H1 (cell line): ENCODE data around the gene ELMO3. TPM values are rescaled to one million over a fixed set of nuclear protein-coding genes. Genes with fewer than 3 reads are reported as not detected.

Experiments
- CTCF ChIA-PET: fragments of 300-600 bp; sonication (Branson Sonifier 250); formaldehyde crosslinking; loops from one replicate; lab custom pipeline; 2021; ENCODE audit not compliant: partially characterized antibody; lab: Charles Lee
- POLR2A ChIA-PET: fragments of 300-600 bp; sonication (Branson Sonifier 250); formaldehyde crosslinking; loops from one replicate; lab custom pipeline; 2021; ENCODE audit warnings: inconsistent platforms; ENCODE audit not compliant: partially characterized antibody; lab: Charles Lee
- DNase-seq, 2 experiments: peaks; one replicate each; pipeline versions ENCODE4 v3.0.0 to v3.0.0-alpha.2; 2010 to 2022; ENCODE audit warnings: low spot score in 2 of 2, low read depth in 1 of 2, mixed read lengths in 1 of 2
- FAIRE-seq: peaks from 2 replicates; lab custom pipeline; 2011; peaks lifted over from hg19 to GRCh38; lab: Jason Lieb, UNC
- H2AFZ ChIP-seq: 2 replicates; pipeline ENCODE4 v1.8.1; 2012; ENCODE audit warnings: low read length, inconsistent platforms
- H2AK5ac ChIP-seq: 2 replicates; pipeline ENCODE4 v1.6.1; 2013; ENCODE audit warnings: low read depth, low read length
- H2BK120ac ChIP-seq: replicated peaks from 2 replicates; pipeline ENCODE3; 2013; ENCODE audit warnings: low read depth, low read length, inconsistent platforms
- H2BK12ac ChIP-seq: 2 replicates; pipeline ENCODE4 v1.6.1; 2013; ENCODE audit warnings: low read depth, low read length
- H2BK15ac ChIP-seq: 2 replicates; pipeline ENCODE4 v1.6.1; 2013; ENCODE audit warnings: low read length
- H2BK20ac ChIP-seq: 2 replicates; pipeline ENCODE4 v1.6.1; 2013; ENCODE audit warnings: low read length
- H2BK5ac ChIP-seq: 2 replicates; pipeline ENCODE4 v1.6.1; 2013; ENCODE audit warnings: low read depth, low read length
- H3K14ac ChIP-seq: 2 replicates; pipeline ENCODE4 v1.6.1; 2013; ENCODE audit warnings: inconsistent platforms; ENCODE audit not compliant: insufficient read length
- H3K18ac ChIP-seq: 2 replicates; pipeline ENCODE4 v1.6.1; 2013; ENCODE audit warnings: low read length; ENCODE audit errors: extremely low read depth
- H3K23ac ChIP-seq: 2 replicates; pipeline ENCODE4 v1.6.1; 2013; ENCODE audit warnings: inconsistent platforms; ENCODE audit not compliant: insufficient read length
- H3K23me2 ChIP-seq: 2 replicates; pipeline ENCODE4 v1.6.1; 2013; ENCODE audit warnings: low read depth, low read length
- H3K27ac ChIP-seq: 2 replicates; pipeline ENCODE4 v1.6.1; 2011; ENCODE audit warnings: low read depth, low read length, inconsistent platforms
- H3K27me3 ChIP-seq, 4 experiments: replicated peaks in 1 of 4; 1 replicate in 1 of 4; 2 replicates in 3 of 4; pipeline versions ENCODE4 v1.6.1 to v1.8.1; 2011 to 2013; ENCODE audit warnings: low read length in 3 of 4, mild to moderate bottlenecking in 3 of 4, inconsistent platforms in 2 of 4, mixed read lengths in 2 of 4, moderate library complexity in 1 of 4; ENCODE audit not compliant: control insufficient read depth in 3 of 4, insufficient read depth in 3 of 4; ENCODE audit errors: extremely low read depth in 1 of 4
- H3K36me3 ChIP-seq, 4 experiments: 2 replicates each; pipeline versions ENCODE4 v1.6.1 to v1.8.1; 2011 to 2013; ENCODE audit warnings: mild to moderate bottlenecking in 4 of 4, low read length in 3 of 4, moderate library complexity in 2 of 4, control low read depth in 1 of 4, inconsistent platforms in 1 of 4; ENCODE audit not compliant: insufficient read depth in 4 of 4, control insufficient read depth in 2 of 4
- H3K4ac ChIP-seq: replicated peaks from 2 replicates; pipeline ENCODE3; 2013; ENCODE audit warnings: low read length, low read depth, mixed read lengths, inconsistent platforms; ENCODE audit not compliant: insufficient read length
- H3K4me1 ChIP-seq, 4 experiments: replicated peaks in 1 of 4; 1 replicate in 1 of 4; 2 replicates in 3 of 4; pipeline versions ENCODE4 v1.6.1 to v1.8.1; 2011 to 2013; ENCODE audit warnings: low read length in 3 of 4, inconsistent platforms in 2 of 4, mixed read lengths in 1 of 4; ENCODE audit not compliant: insufficient read depth in 4 of 4, control insufficient read depth in 3 of 4
- H3K4me2 ChIP-seq, 2 experiments: 2 replicates each; pipeline versions ENCODE4 v1.6.1 to v1.8.1; 2011 to 2013; ENCODE audit warnings: low read depth in 2 of 2, low read length in 2 of 2, control low read depth in 1 of 2, inconsistent platforms in 1 of 2, mild to moderate bottlenecking in 1 of 2; ENCODE audit not compliant: insufficient read depth in 1 of 2
- H3K4me3 ChIP-seq, 4 experiments: fragments of 200-600, 300-600 bp in 1 of 4; sonication (generic), shearing (Covaris generic), sonication (Bioruptor Twin) in 1 of 4; 2 replicates each; pipeline versions ENCODE4 v1.5.1 to v1.8.1; 2011 to 2016; ENCODE audit warnings: low read length in 4 of 4, low read depth in 3 of 4, control low read depth in 2 of 4, inconsistent platforms in 2 of 4, mild to moderate bottlenecking in 2 of 4, mixed read lengths in 1 of 4, moderate library complexity in 1 of 4; ENCODE audit not compliant: insufficient read depth in 2 of 4; ENCODE audit errors: extremely low read depth in 1 of 4
- H3K56ac ChIP-seq: replicated peaks from 2 replicates; pipeline ENCODE3; 2013; ENCODE audit warnings: low read depth, mild to moderate bottlenecking, mixed read lengths, low read length, inconsistent platforms; ENCODE audit not compliant: insufficient read length
- H3K79me1 ChIP-seq: 2 replicates; pipeline ENCODE4 v1.6.1; 2013; ENCODE audit warnings: low read depth, low read length, control low read depth
- H3K79me2 ChIP-seq, 2 experiments: 2 replicates each; pipeline versions ENCODE4 v1.6.1 to v1.8.1; 2012 to 2013; ENCODE audit warnings: low read length in 2 of 2, mild to moderate bottlenecking in 2 of 2, inconsistent platforms in 1 of 2; ENCODE audit not compliant: insufficient read depth in 2 of 2, control insufficient read depth in 1 of 2
- H3K9ac ChIP-seq, 4 experiments: replicated peaks in 1 of 4; 1 replicate in 1 of 4; 2 replicates in 3 of 4; pipeline versions ENCODE4 v1.6.1 to v1.8.1; 2011 to 2013; ENCODE audit warnings: low read depth in 3 of 4, low read length in 3 of 4, control low read depth in 2 of 4, mild to moderate bottlenecking in 2 of 4, moderate library complexity in 2 of 4, inconsistent platforms in 1 of 4; ENCODE audit errors: extremely low read depth in 1 of 4
- H3K9me3 ChIP-seq, 2 experiments: 2 replicates each; pipeline versions ENCODE4 v1.6.1 to v1.8.1; 2012 to 2013; ENCODE audit warnings: mild to moderate bottlenecking in 2 of 2, moderate library complexity in 2 of 2, control low read depth in 1 of 2, inconsistent platforms in 1 of 2, low read depth in 1 of 2, low read length in 1 of 2, mixed read lengths in 1 of 2; ENCODE audit not compliant: insufficient read depth in 2 of 2
- H4K20me1 ChIP-seq, 2 experiments: replicated peaks in 1 of 2; 2 replicates each; pipeline versions ENCODE3 to v1.8.1; 2011 to 2013; ENCODE audit warnings: inconsistent platforms in 2 of 2, low read length in 2 of 2, mild to moderate bottlenecking in 1 of 2; ENCODE audit not compliant: insufficient read depth in 2 of 2, control insufficient read depth in 1 of 2
- H4K5ac ChIP-seq: 2 replicates; pipeline ENCODE4 v1.6.1; 2013; ENCODE audit warnings: low read length, low read depth, mixed read lengths, inconsistent platforms; ENCODE audit not compliant: insufficient read length
- H4K8ac ChIP-seq: 2 replicates; pipeline ENCODE4 v1.8.0; 2013; ENCODE audit warnings: mild to moderate bottlenecking, moderate library complexity, low read length, inconsistent platforms; ENCODE audit not compliant: insufficient read depth; ENCODE audit errors: extremely low read depth
- H4K91ac ChIP-seq: replicated peaks from 2 replicates; pipeline ENCODE3; 2013; ENCODE audit warnings: low read length, mixed read lengths, inconsistent platforms; ENCODE audit not compliant: insufficient read length
- PHF8 ChIP-seq: fragments of 200-600 bp; sonication (generic); conservative IDR thresholded peaks from 2 replicates; pipeline ENCODE4 v1.7.1; 2012; ENCODE audit warnings: low read depth, mild to moderate bottlenecking, inconsistent platforms, low read length, moderate library complexity
- WGBS, 2 experiments: shearing (Covaris generic) in 1 of 2; methylation state at CpG; one replicate each; pipeline versions ENCODE4 v1.1.6 to v1.1.7; 2013 to 2015; ENCODE audit warnings: low lambda C conversion rate in 2 of 2, mixed read lengths in 2 of 2, inconsistent platforms in 1 of 2, low coverage in 1 of 2, missing lambda C conversion rate in 1 of 2; ENCODE audit not compliant: insufficient replicate concordance in 2 of 2, insufficient coverage in 1 of 2, insufficient read length in 1 of 2; ENCODE audit errors: extremely low coverage in 1 of 2, missing lambda C conversion rate in 1 of 2; 5-methylcytosine and 5-hydroxymethylcytosine counted together
- polyA plus RNA-seq, 7 experiments: library from polyadenylated mRNA; depleted of rRNA in 3 of 7; stranded (reverse) in 5 of 7; unstranded in 2 of 7; fragments of >200 nt in 5 of 7; fragments of 200-250 nt in 2 of 7; gene quantifications; 1 replicate in 5 of 7; 2 replicates in 1 of 7; 4 replicates in 1 of 7; pipeline versions ENCODE4 v1.2.1 to v1.2.3, GENCODE V29; 2011 to 2013; ENCODE audit warnings: missing spikeins in 2 of 7, mixed read lengths in 2 of 7
- total RNA-seq: library from RNA; stranded (reverse); fragmentation: NEBNext Ultra II Directional; extraction: Animal tissue kit (Norgen Biotek cat#: 25700); gene quantifications from 2 replicates; pipeline ENCODE4 v1.2.1, GENCODE V29; 2021

ELMO3 gene
- total and polyA plus RNA-seq, 2 of the 8 experiments (the other 6 are each of a cell fraction or from before 2014, with no cell fraction given) = 9.6 to 10.9 TPM

DNA sequence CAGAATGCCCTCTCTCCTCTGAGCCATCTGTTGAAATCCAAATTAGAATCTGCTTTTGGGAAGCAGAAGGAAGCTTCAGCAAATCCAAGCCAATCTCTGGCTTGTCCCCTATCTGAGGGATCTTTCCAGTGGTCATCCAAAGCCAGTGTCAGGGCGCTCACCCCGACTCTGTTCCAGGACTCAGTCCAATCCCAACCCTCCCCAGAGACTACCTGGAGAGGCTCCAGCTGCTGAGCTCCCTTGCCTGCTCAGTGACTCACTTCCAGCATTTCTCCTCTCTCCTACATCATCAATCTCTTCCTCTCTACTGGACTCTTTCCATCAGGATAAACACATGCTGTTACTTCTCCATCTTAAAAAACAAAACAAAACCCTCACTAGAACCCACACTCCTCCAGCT is 17.6 kb upstream of the ELMO3 start:
- Histone ChIP-seq H4K20me1 (peaks cover 5 to 28% of the 10 kb centered on the region in 2 experiments), H3K14ac (no peak overlapping the region), H3K9me3 (no peaks in the 10 kb centered on the region), H2AK5ac (no peak overlapping the region), H4K8ac (no peak overlapping the region), H3K9ac (no peak overlapping the region), H3K4me1 (peaks cover 0 to 25% (median 16%) of the 10 kb centered on the region in 4 experiments; a peak in 5 of 7 replicates), H2BK120ac (no peak overlapping the region), H2AFZ (no peak overlapping the region), H3K79me1 (no peaks in the 10 kb centered on the region), H2BK12ac (no peak overlapping the region), H3K18ac (no peak overlapping the region), H3K79me2 (peaks cover 0 to 5% of the 10 kb centered on the region in 2 experiments; a peak in 1 of 4 replicates), H3K23me2 (peaks cover 21% of the 10 kb centered on the region), H2BK20ac (no peak overlapping the region), H2BK5ac (no peak overlapping the region), H3K36me3 (no peaks in the 10 kb centered on the region; a peak in 1 of 8 replicates), H3K4me3 (no peak overlapping the region), H3K56ac (no peak overlapping the region), H4K91ac (no peak overlapping the region), H2BK15ac (no peak overlapping the region), H3K27me3 (peaks cover 14 to 44% (median 36%) of the 10 kb centered on the region in 4 experiments), H3K4me2 (no peak overlapping the region), H3K4ac (no peak overlapping the region), H3K27ac (no peak overlapping the region), H3K23ac (no peak overlapping the region), H4K5ac (no peak overlapping the region)
- CTCF ChIA-PET = interaction anchor here (0.7 to 8.2 kb wide), 5 partner anchors 12 to 163 kb away, joined by 3 to 78 read pairs (median 3); partner anchors contain the start of genes FBXL8, HSF4 and TRADD
- DNase-seq (no peak), FAIRE-seq (no peak)
- 93% methylated on average over 2 of the region's 2 CpGs; no CpG with 5 or more reads in 1 of the 2 experiments for WGBS, 2 experiments
- POLR2A ChIA-PET = interaction anchor here (1.0 kb wide), 1 partner anchor 11 kb away, joined by 4 read pairs; the partner anchor contains the start of gene NOL3
- TF ChIP-seq PHF8 = no peak
